ENCODE data around the gene ACSM3.
"Not testable (repeated sequence)": the region's sequence is repeated elsewhere in the genome, so short reads cannot be mapped to it uniquely, and the experiment has no call there.

Gene ACSM3, protein sequence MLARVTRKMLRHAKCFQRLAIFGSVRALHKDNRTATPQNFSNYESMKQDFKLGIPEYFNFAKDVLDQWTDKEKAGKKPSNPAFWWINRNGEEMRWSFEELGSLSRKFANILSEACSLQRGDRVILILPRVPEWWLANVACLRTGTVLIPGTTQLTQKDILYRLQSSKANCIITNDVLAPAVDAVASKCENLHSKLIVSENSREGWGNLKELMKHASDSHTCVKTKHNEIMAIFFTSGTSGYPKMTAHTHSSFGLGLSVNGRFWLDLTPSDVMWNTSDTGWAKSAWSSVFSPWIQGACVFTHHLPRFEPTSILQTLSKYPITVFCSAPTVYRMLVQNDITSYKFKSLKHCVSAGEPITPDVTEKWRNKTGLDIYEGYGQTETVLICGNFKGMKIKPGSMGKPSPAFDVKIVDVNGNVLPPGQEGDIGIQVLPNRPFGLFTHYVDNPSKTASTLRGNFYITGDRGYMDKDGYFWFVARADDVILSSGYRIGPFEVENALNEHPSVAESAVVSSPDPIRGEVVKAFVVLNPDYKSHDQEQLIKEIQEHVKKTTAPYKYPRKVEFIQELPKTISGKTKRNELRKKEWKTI

DNA sequence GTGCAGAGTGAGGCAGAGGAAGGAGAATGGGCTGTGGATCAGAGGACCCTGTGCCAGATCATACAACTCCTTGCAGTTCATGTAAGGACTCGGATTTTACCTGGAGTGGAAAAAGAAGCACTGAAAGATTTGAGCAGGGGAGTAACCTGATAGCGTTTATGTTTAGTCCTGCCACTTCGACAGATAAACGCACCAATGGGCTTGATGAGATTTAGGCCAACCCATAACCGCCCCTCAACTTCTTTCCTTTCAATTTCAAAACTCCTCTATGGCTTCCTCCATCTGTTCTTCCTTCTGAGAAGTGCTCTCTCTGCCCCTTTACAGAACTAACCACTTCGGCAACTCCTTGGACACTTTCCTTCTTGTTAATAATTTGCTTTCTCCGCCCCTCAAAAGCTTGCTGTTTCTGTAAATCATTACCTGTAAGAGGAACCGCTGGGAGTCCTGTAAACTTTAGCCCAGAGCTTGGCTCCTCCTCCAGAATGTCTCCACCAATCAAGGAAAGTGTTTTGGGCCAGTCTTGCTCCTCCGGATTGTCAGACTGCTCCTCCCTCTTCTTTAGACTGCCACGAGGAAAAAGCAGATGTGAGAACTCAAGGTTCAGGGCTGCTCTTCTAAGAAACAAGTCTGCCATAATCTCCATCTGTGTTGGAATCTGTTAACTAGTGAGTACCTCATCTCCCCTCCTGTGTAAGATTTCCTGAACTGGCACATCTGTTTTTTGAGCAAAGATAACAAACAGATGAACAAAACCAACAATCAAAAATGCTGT is at the start of gene ACSM3:
Gene ACSM3 (plus strand): TSS at position 554 of the 772 bp plus-strand sequence. CDS start 6,021 bp downstream, outside the sequence.
- peak within 1 kb of the TSS; percentile 48 for H3K4me3 ChIP-seq (ENCODE audit: control insufficient read depth, low read depth, low read length)
- TF ChIP-seq, protein P1, sequence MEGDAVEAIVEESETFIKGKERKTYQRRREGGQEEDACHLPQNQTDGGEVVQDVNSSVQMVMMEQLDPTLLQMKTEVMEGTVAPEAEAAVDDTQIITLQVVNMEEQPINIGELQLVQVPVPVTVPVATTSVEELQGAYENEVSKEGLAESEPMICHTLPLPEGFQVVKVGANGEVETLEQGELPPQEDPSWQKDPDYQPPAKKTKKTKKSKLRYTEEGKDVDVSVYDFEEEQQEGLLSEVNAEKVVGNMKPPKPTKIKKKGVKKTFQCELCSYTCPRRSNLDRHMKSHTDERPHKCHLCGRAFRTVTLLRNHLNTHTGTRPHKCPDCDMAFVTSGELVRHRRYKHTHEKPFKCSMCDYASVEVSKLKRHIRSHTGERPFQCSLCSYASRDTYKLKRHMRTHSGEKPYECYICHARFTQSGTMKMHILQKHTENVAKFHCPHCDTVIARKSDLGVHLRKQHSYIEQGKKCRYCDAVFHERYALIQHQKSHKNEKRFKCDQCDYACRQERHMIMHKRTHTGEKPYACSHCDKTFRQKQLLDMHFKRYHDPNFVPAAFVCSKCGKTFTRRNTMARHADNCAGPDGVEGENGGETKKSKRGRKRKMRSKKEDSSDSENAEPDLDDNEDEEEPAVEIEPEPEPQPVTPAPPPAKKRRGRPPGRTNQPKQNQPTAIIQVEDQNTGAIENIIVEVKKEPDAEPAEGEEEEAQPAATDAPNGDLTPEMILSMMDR (IDR thresholded peaks at IDR 0.05; ENCODE audit: control insufficient read depth, insufficient read depth, low read depth, low read length, missing control alignments) = no peak
- peak; percentile 34 for DNase-seq (ENCODE audit: low read depth)

DNA sequence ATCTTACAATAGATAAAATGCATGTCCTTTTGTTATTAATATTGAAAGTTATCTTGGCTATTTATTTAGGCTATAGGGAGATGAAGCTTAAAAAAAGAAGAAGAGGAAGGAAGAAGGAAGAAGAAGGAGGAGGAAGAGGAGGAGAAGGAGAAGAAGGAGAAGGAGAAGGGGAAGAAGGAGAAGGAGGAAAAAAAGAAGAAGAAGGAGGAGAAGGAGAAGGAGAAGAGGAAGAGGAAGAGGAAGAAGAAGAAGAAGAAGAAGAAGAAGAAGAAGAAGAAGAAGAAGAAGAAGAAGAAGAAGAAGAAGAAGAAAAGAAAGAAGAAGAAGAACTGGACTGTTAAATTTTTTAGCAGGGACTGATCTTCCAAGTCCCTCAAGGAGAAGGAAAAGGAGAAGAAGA is 46.1 kb upstream of the ACSM3 start:
- H3K4me3 ChIP-seq (ENCODE audit: control insufficient read depth, low read depth, low read length); DNase-seq (ENCODE audit: low read depth): not testable (repeated sequence)

DNA sequence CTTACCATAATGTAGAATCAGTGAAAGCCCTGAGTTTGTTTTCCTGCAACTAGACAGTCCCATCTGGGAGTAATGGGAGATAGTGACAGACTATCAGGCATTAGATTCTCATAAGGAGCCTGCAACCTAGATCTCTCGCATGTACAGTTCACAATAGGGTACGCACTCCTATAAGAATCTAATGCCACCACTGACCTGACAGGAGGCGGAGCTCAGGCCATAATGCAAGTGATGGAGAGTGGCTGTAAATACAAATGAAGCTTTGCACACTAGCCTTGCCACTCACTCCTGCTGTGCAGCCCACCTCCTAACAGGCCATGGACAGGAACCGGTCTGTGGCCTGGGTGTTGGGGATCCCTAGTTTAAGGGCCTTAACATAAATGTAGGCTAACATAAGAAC is 43.6 kb upstream of the ACSM3 start:
- no peak for DNase-seq (ENCODE audit: low read depth)
- no peak overlapping the region for H3K4me3 ChIP-seq (ENCODE audit: control insufficient read depth, low read depth, low read length)
- TF ChIP-seq, protein P1 (IDR thresholded peaks at IDR 0.05; ENCODE audit: control insufficient read depth, insufficient read depth, low read depth, low read length, missing control alignments) = no peak

DNA sequence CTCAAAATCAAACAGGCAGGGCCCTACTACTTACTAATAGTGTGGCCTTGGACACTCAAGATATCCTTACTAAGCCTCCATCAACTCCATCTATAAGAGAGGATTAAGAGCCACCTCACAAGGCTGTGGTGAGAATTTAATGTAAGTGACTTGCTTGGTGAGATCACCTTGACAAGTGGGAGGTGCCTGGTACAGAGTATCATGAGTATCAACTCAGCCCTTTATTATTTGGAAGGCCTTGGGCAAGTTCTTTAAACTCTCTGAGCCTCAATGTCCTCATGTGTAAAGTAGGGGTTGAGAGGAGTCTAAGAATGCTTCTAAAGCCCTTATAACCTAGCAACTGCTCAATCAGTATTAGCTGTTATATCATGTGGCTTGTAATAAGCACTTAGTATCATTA is 37.2 kb upstream of the ACSM3 start:
- DNase-seq (ENCODE audit: low read depth) = no peak
- no peak overlapping the region for H3K4me3 ChIP-seq (ENCODE audit: control insufficient read depth, low read depth, low read length)
- TF ChIP-seq, protein P1 (IDR thresholded peaks at IDR 0.05; ENCODE audit: control insufficient read depth, insufficient read depth, low read depth, low read length, missing control alignments) = no peak

DNA sequence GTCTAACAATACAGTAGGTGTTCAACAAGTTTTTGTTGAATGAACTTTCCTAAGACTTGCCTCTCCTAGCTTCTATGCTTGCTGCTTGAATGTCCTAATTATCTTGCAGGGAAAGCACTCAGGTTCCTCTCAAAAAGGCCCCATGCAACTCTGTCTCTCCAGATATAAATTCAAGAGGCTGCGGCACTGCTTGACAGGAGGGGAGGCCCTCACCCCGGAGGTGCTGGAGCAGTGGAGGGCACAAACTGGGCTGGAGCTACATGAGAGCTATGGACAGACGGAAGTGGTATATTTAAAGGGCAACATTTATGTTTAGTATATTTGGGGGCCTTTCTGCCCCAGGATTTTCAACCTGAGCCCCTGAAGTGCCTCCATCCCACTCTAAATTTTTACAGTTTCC is 36.6 kb upstream of the ACSM3 start:
- TF ChIP-seq, protein P1 (IDR thresholded peaks at IDR 0.05; ENCODE audit: control insufficient read depth, insufficient read depth, low read depth, low read length, missing control alignments) = no peak
- DNase-seq (ENCODE audit: low read depth) = no peak
- H3K4me3 ChIP-seq (ENCODE audit: control insufficient read depth, low read depth, low read length) = no peak overlapping the region

DNA sequence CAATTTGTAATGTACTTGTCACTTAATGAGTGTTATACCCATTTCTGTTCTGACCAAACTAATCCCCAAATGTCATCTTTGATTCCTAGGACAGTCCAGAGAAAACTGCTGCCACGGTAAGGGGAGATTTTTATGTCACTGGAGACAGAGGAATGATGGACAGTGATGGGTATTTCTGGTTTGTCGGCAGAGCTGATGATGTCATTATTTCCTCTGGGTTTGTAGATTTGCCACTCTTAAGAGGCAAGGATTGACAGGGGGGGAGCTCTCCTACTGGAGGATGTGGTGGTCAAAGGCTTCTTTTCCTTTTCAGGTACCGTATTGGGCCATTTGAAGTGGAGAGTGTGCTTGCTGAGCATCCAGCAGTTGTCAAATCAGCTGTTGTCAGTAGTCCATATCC is 34.7 kb upstream of the ACSM3 start:
- H3K4me3 ChIP-seq (ENCODE audit: control insufficient read depth, low read depth, low read length) = no peak overlapping the region
- no peak for DNase-seq (ENCODE audit: low read depth)
- TF ChIP-seq, protein P1 (IDR thresholded peaks at IDR 0.05; ENCODE audit: control insufficient read depth, insufficient read depth, low read depth, low read length, missing control alignments) = no peak

DNA sequence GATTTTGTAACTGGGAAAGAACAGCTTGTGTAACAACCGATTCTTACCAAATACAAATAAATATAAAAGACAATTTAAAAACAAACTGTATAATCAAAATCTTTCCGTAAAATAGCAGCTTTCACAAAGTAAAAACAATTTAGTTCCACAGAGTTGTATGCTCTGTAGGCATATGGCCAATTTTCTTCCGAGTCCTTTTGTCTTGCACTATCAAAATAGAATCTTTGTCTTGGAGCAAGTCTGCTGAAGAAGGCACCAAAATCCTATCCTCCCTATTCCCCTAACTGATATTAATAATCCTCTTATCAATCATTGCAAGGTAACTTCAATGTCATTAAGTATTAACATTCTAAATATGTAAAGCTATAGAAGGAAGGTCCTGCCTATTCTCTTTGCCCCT is 29.8 kb upstream of the ACSM3 start:
- no peak overlapping the region for H3K4me3 ChIP-seq (ENCODE audit: control insufficient read depth, low read depth, low read length)
- no peak for DNase-seq (ENCODE audit: low read depth)
- TF ChIP-seq, protein P1 (IDR thresholded peaks at IDR 0.05; ENCODE audit: control insufficient read depth, insufficient read depth, low read depth, low read length, missing control alignments) = no peak
